Left ventricle myocardium inferior (tissue), 1 donor: ENCODE data around the gene AREL1. TPM values are rescaled to one million over a fixed set of nuclear protein-coding genes. Genes with fewer than 3 reads are reported as not detected.

Source experiments
- DNase-seq: peaks from one replicate; pipeline ENCODE4 v3.0.0-alpha.2; 2020
- H3K27ac ChIP-seq: fragments of 200-600 bp; replicated peaks from 2 replicates; pipeline ENCODE4 v1.8.0; 2021
- H3K27me3 ChIP-seq: fragments of 200-600 bp; 2 replicates; pipeline ENCODE4 v1.8.0; 2021; ENCODE audit warnings: low read depth
- H3K36me3 ChIP-seq: fragments of 200-600 bp; 2 replicates; pipeline ENCODE4 v1.8.0; 2021
- H3K4me1 ChIP-seq: fragments of 200-600 bp; 2 replicates; pipeline ENCODE4 v1.8.0; 2021
- H3K4me3 ChIP-seq: fragments of 200-600 bp; 2 replicates; pipeline ENCODE4 v1.8.0; 2021; ENCODE audit warnings: mild to moderate bottlenecking, moderate library complexity
- H3K9me3 ChIP-seq: fragments of 200-600 bp; replicated peaks from 2 replicates; pipeline ENCODE4 v1.8.0; 2021
- CTCF ChIP-seq: fragments of 200-600 bp; IDR thresholded peaks from 2 replicates; pipeline ENCODE4 v1.8.0; 2021; ENCODE audit warnings: antibody characterized with exemption, mild to moderate bottlenecking, borderline replicate concordance
- intact Hi-C: fragments of 100-400 bp; cut with micrococcal nuclease; formaldehyde crosslinking; loops from one replicate; pipeline ENCODE4 v1.11.0; 2022
- total RNA-seq: library from RNA; stranded (reverse); fragmentation: NEBNext Ultra II Directional; extraction: Animal tissue kit (Norgen Biotek cat#: 25700); gene quantifications from one replicate; pipeline ENCODE4 v1.2.1, GENCODE V29; 2021
- donor health status: DM: no; HTN: yes; CAD: no; lungs with severe emphysema.

AREL1 gene
- total RNA-seq, 1 donor from 2014 or later: 23.7 TPM

DNA sequence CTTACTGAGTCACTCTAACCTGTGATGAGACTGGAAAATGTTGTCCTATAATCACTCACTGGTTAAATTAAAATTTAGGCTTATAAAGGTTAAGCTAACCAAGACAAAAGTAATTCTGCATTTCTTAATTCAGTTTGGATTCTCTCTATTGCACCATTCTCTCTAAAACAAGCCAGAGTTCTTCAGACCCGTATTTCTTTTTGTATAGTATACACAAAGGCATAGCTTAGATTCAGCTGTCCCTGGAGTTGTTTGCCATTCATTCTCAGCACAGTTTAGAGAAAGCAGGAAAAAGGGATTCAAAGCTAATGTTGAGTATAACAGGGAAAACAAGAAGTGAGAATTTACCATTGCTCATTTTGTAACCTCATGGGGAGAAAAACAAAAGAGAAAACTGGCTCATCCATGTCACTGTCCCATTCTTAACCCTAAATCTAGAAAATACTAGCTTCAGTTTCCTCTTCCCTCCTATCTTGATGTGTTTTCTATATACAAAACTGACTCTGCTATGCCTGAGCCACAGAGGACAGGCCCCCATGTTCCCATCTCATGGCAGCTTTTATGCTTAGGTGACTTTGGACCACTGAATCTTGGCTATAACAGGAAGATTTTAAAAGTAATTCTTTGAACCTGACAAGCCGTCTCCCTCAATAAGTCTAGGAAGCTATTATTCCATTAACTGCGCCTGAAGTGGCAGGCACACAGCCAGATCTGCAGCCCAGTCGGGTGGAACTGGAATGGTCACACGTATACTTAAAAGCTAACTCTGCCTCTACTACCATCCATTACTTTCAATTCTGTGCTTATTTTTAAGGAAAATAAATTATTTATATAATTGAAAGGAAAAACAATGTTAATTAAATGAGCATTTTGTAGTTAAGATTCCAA, 7.0 kb downstream of the AREL1 start:
- H3K27ac ChIP-seq: no peak overlapping the region
- DNase-seq: no peak
- H3K4me3 ChIP-seq: no peak overlapping the region
- intact Hi-C loops: no loop called here
- H3K4me1 ChIP-seq: peaks cover 30% of the 10 kb centered on the region
- H3K9me3 ChIP-seq: no peaks in the 10 kb centered on the region
- TF ChIP-seq CTCF: no peak
- H3K27me3 ChIP-seq: no peaks in the 10 kb centered on the region
- H3K36me3 ChIP-seq: peaks cover 4% of the 10 kb centered on the region

- no peak for TF ChIP-seq CTCF
- DNase-seq: no peak
- H3K9me3 ChIP-seq: no peaks in the 10 kb centered on the region
- H3K36me3 ChIP-seq: peaks cover 4% of the 10 kb centered on the region
- no peak overlapping the region for H3K27ac ChIP-seq
- H3K4me1 ChIP-seq: peaks cover 18% of the 10 kb centered on the region
- intact Hi-C loops: no loop called here
- no peak overlapping the region for H3K4me3 ChIP-seq
- H3K27me3 ChIP-seq: no peaks in the 10 kb centered on the region
Measured at GRCh38 chr14:74704656-74705055, 8.2 kb downstream of the AREL1 start.

DNA sequence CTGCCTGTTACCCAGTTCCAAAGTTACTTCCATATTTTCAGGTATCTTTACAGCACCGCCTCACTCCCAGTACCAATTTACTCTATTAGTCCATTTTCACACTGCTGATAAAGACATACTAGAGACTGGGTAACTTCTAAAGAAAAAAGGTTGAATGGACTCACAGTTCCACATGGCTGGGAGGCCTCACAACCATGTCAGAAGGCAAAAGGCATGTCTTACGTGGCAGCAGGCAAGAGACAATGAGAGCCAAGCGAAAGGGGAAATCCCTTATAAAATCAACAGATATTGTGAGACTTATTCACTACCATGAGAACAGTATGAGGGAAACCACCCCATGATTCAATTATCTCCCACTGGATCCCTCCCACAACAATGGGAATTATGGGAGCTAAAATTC, 9.8 kb downstream of the AREL1 start:
- no peak for TF ChIP-seq CTCF
- H3K36me3 ChIP-seq: peaks cover 4% of the 10 kb centered on the region
- DNase-seq: no peak
- no peak overlapping the region for H3K27ac ChIP-seq
- no peaks in the 10 kb centered on the region for H3K9me3 ChIP-seq
- H3K4me3 ChIP-seq: no peak overlapping the region
- no peaks in the 10 kb centered on the region for H3K27me3 ChIP-seq
- intact Hi-C loops: no loop called here
- H3K4me1 ChIP-seq: peaks cover 7% of the 10 kb centered on the region

- DNase-seq: no peak
- Histone ChIP-seq H3K4me3 (no peak overlapping the region), H3K4me1 (peaks cover 7% of the 10 kb centered on the region), H3K27me3 (no peaks in the 10 kb centered on the region), H3K9me3 (no peaks in the 10 kb centered on the region), H3K27ac (no peak overlapping the region), H3K36me3 (peaks cover 4% of the 10 kb centered on the region)
- intact Hi-C loops: no loop called here
- no peak for TF ChIP-seq CTCF
Measured at GRCh38 chr14:74702293-74702692, 10.6 kb downstream of the AREL1 start.

DNA sequence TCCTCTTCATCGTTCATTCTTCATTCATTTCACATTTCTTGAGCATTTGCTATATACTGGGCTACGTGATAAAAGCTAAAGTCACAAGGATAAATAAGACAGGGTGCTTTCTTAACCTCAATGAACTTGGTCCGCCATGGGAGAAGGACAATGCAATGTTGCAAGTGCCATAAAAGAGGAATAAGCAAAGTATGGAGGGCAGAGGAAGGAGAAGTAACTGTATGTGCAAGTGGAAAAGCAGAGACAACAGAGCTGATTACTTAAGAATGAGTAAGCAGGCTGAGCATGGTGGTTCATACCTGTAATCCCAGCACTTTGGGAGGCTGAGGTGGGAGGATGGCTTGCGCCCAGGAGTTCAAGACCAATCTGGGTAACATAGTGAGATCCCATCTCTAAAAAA, 14.4 kb downstream of the AREL1 start:
- Histone ChIP-seq H3K4me1 (peaks cover 10% of the 10 kb centered on the region), H3K9me3 (no peaks in the 10 kb centered on the region), H3K27ac (no peak overlapping the region), H3K27me3 (no peaks in the 10 kb centered on the region), H3K36me3 (peaks cover 4% of the 10 kb centered on the region), H3K4me3 (no peak overlapping the region)
- no peak for TF ChIP-seq CTCF
- DNase-seq: no peak
- intact Hi-C loops: no loop called here
